Peyer's patch (tissue), 4 donors: Measurements from ENCODE around the gene UGT1A7.

Experiments used
- POLR2A ChIP-seq, 2 donors: fragments of 450-650 bp; IDR thresholded peaks; one replicate each; pipeline ENCODE4 v1.5.1; 2017; ENCODE audit warnings: antibody characterized with exemption in 2 of 2, mild to moderate bottlenecking in 2 of 2, moderate library complexity in 2 of 2
- TF ChIP-seq, protein P1 (sequence below), 6 experiments: fragments of 450-650 bp in 4 of 6; fragments of 200-600 bp in 2 of 6; sonication (generic) in 1 of 6; IDR thresholded peaks; one replicate each; pipeline ENCODE4 v1.5.1; 2017 to 2019; ENCODE audit warnings: antibody characterized with exemption in 6 of 6, mild to moderate bottlenecking in 3 of 6, moderate library complexity in 1 of 6

DNA sequence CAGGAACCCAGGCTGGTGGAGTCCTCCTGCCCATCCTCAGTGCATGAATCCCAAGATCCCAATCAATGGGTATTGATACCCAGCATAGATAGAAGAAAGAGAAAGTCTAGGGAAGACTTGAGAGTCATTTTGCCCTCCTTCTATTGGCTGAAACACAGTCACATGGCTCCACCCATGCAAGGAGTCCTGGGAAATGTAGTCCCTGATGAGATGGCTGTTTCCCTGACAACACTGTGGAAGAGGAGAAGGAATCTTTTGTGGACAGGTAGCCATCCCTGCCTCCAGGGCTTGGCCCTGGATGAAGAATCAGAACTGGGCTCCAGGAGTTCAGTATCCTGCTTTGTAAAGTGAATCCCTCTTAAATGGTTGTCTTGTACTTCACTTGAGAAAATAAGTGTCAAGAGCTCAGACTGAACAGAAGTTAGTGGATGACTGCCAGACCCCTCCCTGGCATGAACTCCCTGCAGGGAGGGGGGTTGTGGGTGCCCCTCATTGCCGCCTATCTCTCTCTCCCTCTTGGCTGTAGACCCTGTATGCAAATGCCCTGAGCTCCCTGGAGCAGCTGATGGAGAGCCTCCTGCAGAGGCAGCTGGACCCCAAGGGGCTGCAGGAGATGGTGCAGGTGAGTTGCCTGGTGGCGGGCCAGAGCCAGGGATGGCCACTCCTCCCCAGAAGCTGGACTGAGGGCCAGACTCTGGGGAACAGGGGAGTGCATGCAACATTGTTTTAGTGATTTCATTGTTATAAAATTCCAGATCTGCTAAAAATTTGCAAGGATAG, 132.5 kb downstream of the UGT1A7 start:
- TF ChIP-seq, protein P1, sequence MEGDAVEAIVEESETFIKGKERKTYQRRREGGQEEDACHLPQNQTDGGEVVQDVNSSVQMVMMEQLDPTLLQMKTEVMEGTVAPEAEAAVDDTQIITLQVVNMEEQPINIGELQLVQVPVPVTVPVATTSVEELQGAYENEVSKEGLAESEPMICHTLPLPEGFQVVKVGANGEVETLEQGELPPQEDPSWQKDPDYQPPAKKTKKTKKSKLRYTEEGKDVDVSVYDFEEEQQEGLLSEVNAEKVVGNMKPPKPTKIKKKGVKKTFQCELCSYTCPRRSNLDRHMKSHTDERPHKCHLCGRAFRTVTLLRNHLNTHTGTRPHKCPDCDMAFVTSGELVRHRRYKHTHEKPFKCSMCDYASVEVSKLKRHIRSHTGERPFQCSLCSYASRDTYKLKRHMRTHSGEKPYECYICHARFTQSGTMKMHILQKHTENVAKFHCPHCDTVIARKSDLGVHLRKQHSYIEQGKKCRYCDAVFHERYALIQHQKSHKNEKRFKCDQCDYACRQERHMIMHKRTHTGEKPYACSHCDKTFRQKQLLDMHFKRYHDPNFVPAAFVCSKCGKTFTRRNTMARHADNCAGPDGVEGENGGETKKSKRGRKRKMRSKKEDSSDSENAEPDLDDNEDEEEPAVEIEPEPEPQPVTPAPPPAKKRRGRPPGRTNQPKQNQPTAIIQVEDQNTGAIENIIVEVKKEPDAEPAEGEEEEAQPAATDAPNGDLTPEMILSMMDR (IDR thresholded peaks at IDR 0.05), result no peak
- no peak for TF ChIP-seq POLR2A (IDR thresholded peaks at IDR 0.05)
